ENCODE data around the gene FIZ1.

GRCh38 chr19:55590109-55590508, 9.2 kb downstream of the FIZ1 start:
- no peak for TF ChIP-seq CTCF (IDR thresholded peaks at IDR 0.05; ENCODE audit: low read depth, low read length, missing input control)
- TF ChIP-seq REST (IDR thresholded peaks at IDR 0.05): no peak

Data from liver (tissue), 2 donors.